CD4-positive, alpha-beta T cell (primary cell): Measurements from ENCODE around the gene PPIL1. TPM values are rescaled to one million over a fixed set of nuclear protein-coding genes. Genes with fewer than 3 reads are reported as not detected.

Source experiments
- ATAC-seq: fragments of 200-7000 bp; cut with Tn5 transposase; one replicate; pipeline ENCODE4 v1.10.0; 2022; ENCODE audit warnings: mild to moderate bottlenecking; ENCODE audit not compliant: poor library complexity
- CTCF ChIA-PET: fragments of 350-600 bp; sonication (Branson Sonifier 250); formaldehyde crosslinking; loops from one replicate; lab custom pipeline; 2021; ENCODE audit warnings: antibody characterized with exemption, inconsistent platforms; lab: Charles Lee
- POLR2A ChIA-PET: fragments of 350-600 bp; sonication (Branson Sonifier 250); formaldehyde crosslinking; loops from one replicate; lab custom pipeline; 2021; ENCODE audit warnings: antibody characterized with exemption, inconsistent platforms; lab: Charles Lee
- DNase-seq, 14 experiments: peaks; one replicate each; pipeline ENCODE4 v3.0.0-alpha.2; 2013 to 2020; ENCODE audit warnings: mixed read lengths in 2 of 14
- H3K27ac ChIP-seq, 2 donors: one replicate each; pipeline versions ENCODE4 v1.5.1 to v1.7.0; 2013; ENCODE audit warnings: low read length in 2 of 2, low read depth in 1 of 2, mild to moderate bottlenecking in 1 of 2
- H3K27me3 ChIP-seq, 2 experiments: 1 replicate in 1 of 2; 2 replicates in 1 of 2; pipeline versions ENCODE4 v1.6.1 to v1.7.0; 2013; ENCODE audit warnings: low read length in 2 of 2, control low read depth in 1 of 2, mild to moderate bottlenecking in 1 of 2, moderate library complexity in 1 of 2; ENCODE audit not compliant: insufficient read depth in 2 of 2, control insufficient read depth in 1 of 2
- H3K36me3 ChIP-seq: one replicate; pipeline ENCODE4 v1.6.1; 2013; ENCODE audit warnings: low read length, control low read depth; ENCODE audit not compliant: insufficient read depth
- H3K4me1 ChIP-seq: one replicate; pipeline ENCODE4 v1.6.1; 2013; ENCODE audit warnings: low read length, control low read depth; ENCODE audit not compliant: insufficient read depth
- H3K4me3 ChIP-seq: one replicate; pipeline ENCODE4 v1.5.1; 2013; ENCODE audit warnings: mild to moderate bottlenecking, low read length, moderate library complexity
- H3K9me3 ChIP-seq, 2 experiments: 1 replicate in 1 of 2; 2 replicates in 1 of 2; pipeline versions ENCODE4 v1.6.1 to v1.7.0; 2013; ENCODE audit warnings: low read length in 2 of 2, mild to moderate bottlenecking in 2 of 2, control low read depth in 1 of 2, moderate library complexity in 1 of 2; ENCODE audit not compliant: control insufficient read depth in 1 of 2, insufficient read depth in 1 of 2
- H3K27ac Mint-ChIP-seq: one replicate; pipeline ENCODE4 v1.8.0; 2020; ENCODE audit warnings: mixed read lengths
- H3K27me3 Mint-ChIP-seq: one replicate; pipeline ENCODE4 v1.8.0; 2021; ENCODE audit warnings: mixed read lengths
- H3K36me3 Mint-ChIP-seq: one replicate; pipeline ENCODE4 v1.8.0; 2021; ENCODE audit warnings: low read depth, mixed read lengths
- H3K4me1 Mint-ChIP-seq: one replicate; pipeline ENCODE4 v1.8.0; 2021; ENCODE audit warnings: low read depth, mixed read lengths
- H3K4me3 Mint-ChIP-seq: one replicate; pipeline ENCODE4 v1.8.0; 2020; ENCODE audit warnings: mild to moderate bottlenecking, mixed read lengths
- H3K9me3 Mint-ChIP-seq: one replicate; pipeline ENCODE4 v1.8.0; 2020; ENCODE audit warnings: mixed read lengths
- intact Hi-C, 2 experiments: fragments of 100-400 bp; cut with DNase I in 1 of 2; cut with micrococcal nuclease in 1 of 2; formaldehyde crosslinking; loops; one replicate each; pipeline versions ENCODE4 v1.15.1 to v1.9.0; 2023 to 2025; cut with DNase I, micrococcal nuclease
- total RNA-seq, 174 experiments: library from RNA in 2 of 174; stranded (reverse) in 2 of 174; gene quantifications; one replicate each; pipeline ENCODE4 v1.2.3 and lab custom pipeline; 2021 to 2026
- TF ChIP-seq, protein P1 (sequence below): fragments of 200-600 bp; IDR thresholded peaks from one replicate; pipeline ENCODE4 v1.8.0; 2022; ENCODE audit warnings: antibody characterized with exemption, mild to moderate bottlenecking

PPIL1 gene
- total RNA-seq, 2 experiments from 2014 or later: 1.8 to 2.2 TPM

DNA sequence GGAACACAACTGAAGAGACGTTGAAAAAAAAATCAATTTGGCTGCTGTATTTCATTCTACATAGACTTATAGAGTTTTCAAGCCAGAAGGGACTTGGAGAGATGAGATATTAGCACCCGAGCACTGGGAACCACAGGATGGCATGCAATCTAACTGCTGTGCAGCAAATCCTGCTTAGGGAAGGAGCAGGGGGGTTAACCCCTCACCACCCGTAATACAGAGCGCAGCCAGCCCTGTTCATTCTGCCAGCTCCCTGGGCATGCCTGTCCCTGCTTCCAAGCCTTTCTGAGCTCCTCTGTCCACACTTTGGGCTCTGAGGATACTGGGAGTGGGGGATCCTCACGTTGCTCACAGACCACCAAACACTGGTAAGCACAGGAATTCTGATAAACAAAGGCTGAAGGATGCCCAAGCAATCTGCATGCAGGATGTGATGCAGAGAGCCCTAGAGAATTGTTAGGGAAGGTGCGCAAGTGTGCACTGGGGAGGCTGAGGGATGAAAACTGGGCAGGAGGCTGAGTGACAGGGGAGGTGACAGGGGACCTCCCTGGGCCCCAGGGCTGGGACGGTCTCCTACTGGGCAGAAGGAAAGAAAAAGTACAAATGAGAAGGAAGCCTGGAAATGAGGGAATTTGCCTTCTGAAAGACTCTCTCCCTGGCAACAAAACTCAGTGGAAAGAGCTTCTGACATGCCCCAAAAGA lies 69.4 kb downstream of the PPIL1 start:
- Histone ChIP-seq H3K9me3 (no peaks in the 10 kb centered on the region), H3K27me3 (no peaks in the 10 kb centered on the region), H3K4me1 (no peaks in the 10 kb centered on the region), H3K4me3 (no peak overlapping the region), H3K27ac (no peak overlapping the region), H3K36me3 (no peaks in the 10 kb centered on the region)
- no peaks in the 10 kb centered on the region for H3K9me3 Mint-ChIP-seq
- no peak overlapping the region for H3K27ac Mint-ChIP-seq
- no peak for ATAC-seq
- H3K27me3 Mint-ChIP-seq: peaks cover 4% of the 10 kb centered on the region
- CTCF ChIA-PET: no interaction called here
- no peak for DNase-seq
- intact Hi-C loops: no loop called here
- no peak overlapping the region for H3K4me3 Mint-ChIP-seq
- no peaks in the 10 kb centered on the region for H3K4me1 Mint-ChIP-seq
- TF ChIP-seq, protein P1, sequence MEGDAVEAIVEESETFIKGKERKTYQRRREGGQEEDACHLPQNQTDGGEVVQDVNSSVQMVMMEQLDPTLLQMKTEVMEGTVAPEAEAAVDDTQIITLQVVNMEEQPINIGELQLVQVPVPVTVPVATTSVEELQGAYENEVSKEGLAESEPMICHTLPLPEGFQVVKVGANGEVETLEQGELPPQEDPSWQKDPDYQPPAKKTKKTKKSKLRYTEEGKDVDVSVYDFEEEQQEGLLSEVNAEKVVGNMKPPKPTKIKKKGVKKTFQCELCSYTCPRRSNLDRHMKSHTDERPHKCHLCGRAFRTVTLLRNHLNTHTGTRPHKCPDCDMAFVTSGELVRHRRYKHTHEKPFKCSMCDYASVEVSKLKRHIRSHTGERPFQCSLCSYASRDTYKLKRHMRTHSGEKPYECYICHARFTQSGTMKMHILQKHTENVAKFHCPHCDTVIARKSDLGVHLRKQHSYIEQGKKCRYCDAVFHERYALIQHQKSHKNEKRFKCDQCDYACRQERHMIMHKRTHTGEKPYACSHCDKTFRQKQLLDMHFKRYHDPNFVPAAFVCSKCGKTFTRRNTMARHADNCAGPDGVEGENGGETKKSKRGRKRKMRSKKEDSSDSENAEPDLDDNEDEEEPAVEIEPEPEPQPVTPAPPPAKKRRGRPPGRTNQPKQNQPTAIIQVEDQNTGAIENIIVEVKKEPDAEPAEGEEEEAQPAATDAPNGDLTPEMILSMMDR: no peak
- H3K36me3 Mint-ChIP-seq: no peaks in the 10 kb centered on the region
- POLR2A ChIA-PET: no interaction called here

Other genes starting within 250 kb of the PPIL1 start
- gene CDKN1A, start 196.1 kb downstream of the PPIL1 start, total RNA-seq: 10 to 100 TPM; 98.3 to 98.6 TPM
- gene RAB44, start 177.0 kb downstream of the PPIL1 start, total RNA-seq: under 1 TPM; 0.22 TPM
- gene CPNE5, start 35.4 kb downstream of the PPIL1 start, total RNA-seq: under 1 TPM; 0.19 to 0.28 TPM
- gene C6orf89, start 11.1 kb upstream of the PPIL1 start, total RNA-seq: 10 to 100 TPM; 23.7 to 24.0 TPM
- 1 to 10 TPM; 5.2 to 7.8 TPM for gene PI16, start 79.9 kb upstream of the PPIL1 start, total RNA-seq
- gene MTCH1, start 111.4 kb upstream of the PPIL1 start, total RNA-seq: 100 to 1,000 TPM; 231 to 239 TPM
- gene FGD2, start 130.9 kb upstream of the PPIL1 start, total RNA-seq: 1 to 10 TPM; 1.2 TPM